ENCODE results near the gene JMJD1C. TPM values are rescaled to one million over a fixed set of nuclear protein-coding genes. Genes with fewer than 3 reads are reported as not detected.

The JMJD1C gene
- total RNA-seq, 6 experiments from 2014 or later, result 29.6 to 53.3 (median 38.2) TPM

DNA sequence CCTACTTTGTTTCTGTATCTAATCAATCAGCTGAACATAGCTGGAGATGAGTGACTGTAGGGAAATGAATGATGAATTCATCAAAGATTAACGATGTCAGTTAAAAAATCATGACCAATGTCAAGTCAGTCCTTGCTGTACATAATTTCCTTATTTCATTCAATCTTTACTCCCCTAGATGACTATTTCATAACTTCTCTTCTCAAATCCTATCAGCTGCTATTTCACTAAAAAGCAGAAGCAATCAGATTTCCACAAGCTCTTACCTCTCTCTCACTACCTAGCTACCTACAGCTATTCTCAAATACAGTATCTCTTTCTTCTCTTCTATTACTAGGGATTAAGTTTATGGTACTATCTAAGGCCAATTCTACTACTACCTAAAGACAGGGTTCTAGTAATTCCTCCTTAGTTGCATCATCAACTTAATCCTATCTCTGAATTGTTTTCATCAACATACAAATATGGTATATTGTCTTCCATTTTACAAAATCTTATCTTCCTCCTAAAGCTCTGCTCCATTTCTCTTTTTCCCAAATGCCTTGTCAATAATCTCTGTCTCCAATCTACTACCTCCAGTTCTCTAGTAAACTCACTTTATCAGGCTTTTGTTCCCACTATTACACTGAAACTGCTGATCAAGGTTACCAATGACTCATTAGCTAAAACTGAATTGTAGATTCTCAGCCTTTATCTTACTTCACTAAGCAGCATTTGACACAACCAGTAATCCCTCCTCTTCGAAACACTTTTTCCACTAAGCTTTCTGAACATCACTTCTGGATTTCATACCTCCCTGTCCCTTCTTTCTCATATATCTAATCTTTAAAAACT, 28.4 kb downstream of the JMJD1C start:
- DNase-seq (no peak), ATAC-seq (peak in 1 of 4 donors; percentile 43)
- no peak overlapping the region for H3K4me3 ChIP-seq
- peaks cover 0 to 10% (median 2%) of the 10 kb centered on the region in 4 donors for H3K4me1 ChIP-seq
- H3K27me3 ChIP-seq, result no peaks in the 10 kb centered on the region
- intact Hi-C loops (cut with DNase I), result no loop called here
- no peak overlapping the region for H3K27ac ChIP-seq
- WGBS (ENCODE audit: insufficient coverage, low coverage, low lambda C conversion rate, missing lambda C conversion rate), result 84% methylated on average over 2 of the region's 2 CpGs
- TF ChIP-seq, protein P1, sequence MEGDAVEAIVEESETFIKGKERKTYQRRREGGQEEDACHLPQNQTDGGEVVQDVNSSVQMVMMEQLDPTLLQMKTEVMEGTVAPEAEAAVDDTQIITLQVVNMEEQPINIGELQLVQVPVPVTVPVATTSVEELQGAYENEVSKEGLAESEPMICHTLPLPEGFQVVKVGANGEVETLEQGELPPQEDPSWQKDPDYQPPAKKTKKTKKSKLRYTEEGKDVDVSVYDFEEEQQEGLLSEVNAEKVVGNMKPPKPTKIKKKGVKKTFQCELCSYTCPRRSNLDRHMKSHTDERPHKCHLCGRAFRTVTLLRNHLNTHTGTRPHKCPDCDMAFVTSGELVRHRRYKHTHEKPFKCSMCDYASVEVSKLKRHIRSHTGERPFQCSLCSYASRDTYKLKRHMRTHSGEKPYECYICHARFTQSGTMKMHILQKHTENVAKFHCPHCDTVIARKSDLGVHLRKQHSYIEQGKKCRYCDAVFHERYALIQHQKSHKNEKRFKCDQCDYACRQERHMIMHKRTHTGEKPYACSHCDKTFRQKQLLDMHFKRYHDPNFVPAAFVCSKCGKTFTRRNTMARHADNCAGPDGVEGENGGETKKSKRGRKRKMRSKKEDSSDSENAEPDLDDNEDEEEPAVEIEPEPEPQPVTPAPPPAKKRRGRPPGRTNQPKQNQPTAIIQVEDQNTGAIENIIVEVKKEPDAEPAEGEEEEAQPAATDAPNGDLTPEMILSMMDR (IDR thresholded peaks at IDR 0.05), result no peak
- no peak for TF ChIP-seq POLR2A (IDR thresholded peaks at IDR 0.05)
- H3K36me3 ChIP-seq, result no peaks in the 10 kb centered on the region
- no peaks in the 10 kb centered on the region for H3K9me3 ChIP-seq

DNA sequence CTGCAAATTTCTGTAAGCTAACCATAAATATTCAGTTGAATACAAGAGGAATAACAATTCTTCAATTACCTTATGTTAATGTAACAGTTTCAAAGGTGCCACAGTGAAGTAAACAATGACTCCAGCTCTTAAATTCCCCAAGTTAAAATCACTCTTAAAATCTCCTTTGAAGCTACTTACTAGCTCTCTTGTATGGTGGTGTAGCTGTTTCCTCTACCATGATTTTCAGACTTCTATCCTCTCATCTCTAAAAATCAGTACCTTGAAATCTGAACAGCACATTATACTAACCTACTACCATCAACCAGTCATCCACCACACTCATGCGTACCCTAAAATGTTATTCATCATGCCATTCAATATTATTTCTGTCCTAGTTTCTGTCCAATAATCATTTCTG, 29.6 kb downstream of the JMJD1C start:
- Histone ChIP-seq H3K4me3 (no peak overlapping the region), H3K27ac (no peak overlapping the region), H3K4me1 (peaks cover 0 to 10% (median 2%) of the 10 kb centered on the region in 4 donors), H3K36me3 (no peaks in the 10 kb centered on the region), H3K9me3 (no peaks in the 10 kb centered on the region), H3K27me3 (no peaks in the 10 kb centered on the region)
- no peak for DNase-seq
- TF ChIP-seq, protein P1 (IDR thresholded peaks at IDR 0.05), result no peak
- TF ChIP-seq POLR2A (IDR thresholded peaks at IDR 0.05), result no peak
- intact Hi-C loops (cut with DNase I), result no loop called here
- no peak for ATAC-seq
- WGBS (ENCODE audit: insufficient coverage, low coverage, low lambda C conversion rate, missing lambda C conversion rate), result 94% methylated on average over 1 of the region's 1 CpG

DNA sequence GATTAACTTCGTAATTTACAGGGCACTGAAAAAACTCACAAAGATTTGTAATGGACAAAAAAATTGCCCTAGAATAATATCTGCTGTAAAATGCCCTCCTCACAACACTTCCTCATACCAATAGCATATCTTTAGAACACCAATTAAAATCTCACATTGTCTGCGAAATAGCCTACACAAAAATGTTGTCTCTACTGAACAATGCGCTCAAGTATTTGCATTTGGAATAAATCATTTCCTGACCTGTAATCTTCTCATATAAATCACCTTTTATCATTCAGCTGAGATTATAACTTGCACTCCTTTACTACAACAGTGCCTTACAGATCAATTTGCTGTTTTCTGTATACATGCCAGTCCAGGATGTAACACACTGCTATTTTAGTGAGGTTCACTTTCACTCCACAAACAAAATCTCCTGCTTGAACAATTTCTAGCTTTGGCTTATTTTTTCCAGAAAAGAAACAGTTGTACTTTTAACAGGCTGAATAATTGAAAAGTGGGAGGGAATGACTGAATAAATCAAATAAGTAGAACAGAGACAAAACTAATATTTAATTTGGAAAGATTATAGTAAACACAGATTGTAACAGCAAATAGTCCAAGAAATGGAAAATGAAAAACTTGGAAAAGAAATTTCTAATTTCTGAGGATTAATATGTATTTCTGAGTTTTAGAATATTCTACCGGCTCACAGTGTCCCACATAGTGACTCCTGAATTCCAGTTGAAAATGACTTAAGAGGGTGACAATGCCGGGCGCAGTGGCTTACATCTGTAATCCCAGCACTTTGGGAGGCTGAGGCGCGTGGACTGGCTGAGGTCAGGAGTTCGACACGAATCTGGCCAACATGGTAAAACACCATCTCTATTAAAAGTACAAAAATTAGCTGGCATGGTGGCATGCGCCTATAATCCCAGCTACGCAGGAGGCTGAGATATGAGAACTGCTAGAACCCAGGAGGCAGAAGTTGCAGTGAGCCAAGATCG, 30.6 kb downstream of the JMJD1C start:
- WGBS (ENCODE audit: insufficient coverage, low coverage, low lambda C conversion rate, missing lambda C conversion rate), result 33% methylated on average over 13 of the region's 13 CpGs
- Histone ChIP-seq H3K4me1 (peaks cover 0 to 10% (median 2%) of the 10 kb centered on the region in 4 donors), H3K9me3 (no peaks in the 10 kb centered on the region), H3K36me3 (no peaks in the 10 kb centered on the region), H3K27ac (peak overlapping the region; percentile 19 to 25 (median 19)), H3K27me3 (no peaks in the 10 kb centered on the region), H3K4me3 (peak overlapping the region in 2 of 3 donors; percentile 7 to 35)
- ATAC-seq (peak; percentile 81 to 83 (median 82)), DNase-seq (peak in 2 of 3 donors; percentile 53 to 66)
- intact Hi-C loops (cut with DNase I), result no loop called here
- TF ChIP-seq, protein P1 (IDR thresholded peaks at IDR 0.05), result no peak
- TF ChIP-seq POLR2A (IDR thresholded peaks at IDR 0.05), result no peak

DNA sequence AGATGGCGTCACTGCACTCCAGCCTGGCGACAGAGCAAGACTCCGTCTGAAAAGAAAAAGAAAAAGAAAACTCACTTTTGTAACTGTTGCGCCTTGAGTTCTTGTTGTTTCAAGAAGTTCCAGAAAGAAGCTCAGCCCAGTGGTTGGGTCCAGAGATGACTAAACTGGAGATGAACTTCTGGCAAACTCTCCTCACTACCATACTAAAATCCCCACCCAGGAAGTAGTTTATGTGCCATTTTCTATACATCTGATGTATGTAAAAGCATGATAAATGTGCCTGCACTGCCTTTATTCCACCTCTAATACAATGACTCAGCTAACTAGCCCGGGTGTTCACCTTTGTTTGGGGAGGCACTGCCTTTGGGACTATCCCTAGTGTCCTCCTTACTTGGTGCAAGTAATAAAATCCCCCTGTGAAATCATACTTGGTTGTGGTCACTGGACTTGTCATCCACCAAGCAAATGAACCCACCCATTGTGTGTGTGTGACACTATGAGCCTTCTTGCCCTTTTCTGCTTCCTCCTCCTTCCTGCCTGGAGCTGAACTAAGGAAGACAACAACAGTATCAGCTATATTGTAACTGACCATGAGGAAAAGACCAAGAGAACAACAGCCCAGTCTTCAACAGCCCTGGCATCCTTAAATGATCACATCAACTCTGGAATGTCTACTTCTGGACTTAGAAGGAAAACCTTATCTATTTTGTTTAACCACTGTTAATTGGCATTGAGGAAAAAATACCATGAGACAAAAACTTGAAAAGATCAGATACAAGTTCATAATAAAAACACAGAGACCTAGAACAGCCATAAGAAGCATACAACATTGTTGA, 33.6 kb downstream of the JMJD1C start:
- H3K36me3 ChIP-seq, result no peaks in the 10 kb centered on the region
- no peak overlapping the region for H3K4me3 ChIP-seq
- WGBS (ENCODE audit: insufficient coverage, low coverage, low lambda C conversion rate, missing lambda C conversion rate), result 80% methylated on average over 2 of the region's 5 CpGs
- no peak overlapping the region for H3K27ac ChIP-seq
- DNase-seq, result no peak
- peaks cover 0 to 10% (median 2%) of the 10 kb centered on the region in 4 donors for H3K4me1 ChIP-seq
- H3K27me3 ChIP-seq, result no peaks in the 10 kb centered on the region
- intact Hi-C loops (cut with DNase I), result no loop called here
- H3K9me3 ChIP-seq, result no peaks in the 10 kb centered on the region
- TF ChIP-seq, protein P1 (IDR thresholded peaks at IDR 0.05), result no peak
- TF ChIP-seq POLR2A (IDR thresholded peaks at IDR 0.05), result no peak
- ATAC-seq, result peak; percentile 18 to 67 (median 38)
